SH-SY5Y (cell line): Measurements from ENCODE around the gene BAIAP3.

Source experiments
- GATA2 ChIP-seq: IDR thresholded peaks from 2 replicates; pipeline ENCODE4 v1.6.1; 2011; ENCODE audit warnings: mild to moderate bottlenecking, low read depth, low read length
- GATA3 ChIP-seq: IDR thresholded peaks from 2 replicates; pipeline ENCODE4 v1.6.1; 2011; ENCODE audit warnings: low read depth, mild to moderate bottlenecking, low read length, moderate library complexity

The BAIAP3 gene

GRCh38 chr16:1371054-1371978 lies 37.9 kb downstream of the BAIAP3 start:
- no peak for TF ChIP-seq GATA3
- no peak for TF ChIP-seq GATA2

GRCh38 chr16:1372292-1372950 lies 39.0 kb downstream of the BAIAP3 start:
- TF ChIP-seq GATA2 (no peak), GATA3 (no peak)

GRCh38 chr16:1374418-1375297 lies 41.2 kb downstream of the BAIAP3 start:
- TF ChIP-seq GATA3: no peak
- TF ChIP-seq GATA2: no peak

GRCh38 chr16:1375298-1375640 lies 41.8 kb downstream of the BAIAP3 start:
- TF ChIP-seq GATA2 (no peak), GATA3 (no peak)

GRCh38 chr16:1375741-1376410 lies 42.4 kb downstream of the BAIAP3 start:
- TF ChIP-seq GATA3 (no peak), GATA2 (no peak)

- no peak for TF ChIP-seq GATA2
- no peak for TF ChIP-seq GATA3
Observed at GRCh38 chr16:1377406-1378010, 44.1 kb downstream of the BAIAP3 start.

GRCh38 chr16:1378087-1378803 lies 44.8 kb downstream of the BAIAP3 start:
- TF ChIP-seq GATA2 (no peak), GATA3 (no peak)

GRCh38 chr16:1378804-1379303 lies 45.4 kb downstream of the BAIAP3 start:
- TF ChIP-seq GATA3 (no peak), GATA2 (no peak)

GRCh38 chr16:1379304-1380076 lies 46.0 kb downstream of the BAIAP3 start:
- TF ChIP-seq GATA2: no peak
- TF ChIP-seq GATA3: no peak

- TF ChIP-seq GATA2 (no peak), GATA3 (no peak)
Observed at GRCh38 chr16:1380195-1380594, 46.8 kb downstream of the BAIAP3 start.

GRCh38 chr16:1381612-1382406 lies 48.4 kb downstream of the BAIAP3 start:
- TF ChIP-seq GATA3: no peak
- no peak for TF ChIP-seq GATA2
